NT2/D1 (cell line): ENCODE measurements around the gene DCANP1.

Source experiments
- DNase-seq: peaks from one replicate; pipeline ENCODE4 v3.0.0-alpha.2; 2011; ENCODE audit warnings: low read depth, low spot score
- H3K27me3 ChIP-seq: 2 replicates; pipeline ENCODE4 v1.6.0; 2011; ENCODE audit warnings: mild to moderate bottlenecking; ENCODE audit not compliant: insufficient read length, insufficient read depth
- H3K36me3 ChIP-seq: 2 replicates; pipeline ENCODE4 v1.6.1; 2011; ENCODE audit warnings: mild to moderate bottlenecking, low read length, mixed read lengths; ENCODE audit not compliant: insufficient read depth, insufficient read length
- H3K4me1 ChIP-seq: 2 replicates; pipeline ENCODE4 v1.5.1; 2011; ENCODE audit not compliant: insufficient read depth, insufficient read length
- H3K4me3 ChIP-seq: 2 replicates; pipeline ENCODE4 v1.5.1; 2011; ENCODE audit warnings: low read depth; ENCODE audit not compliant: insufficient read length
- H3K9ac ChIP-seq: 2 replicates; pipeline ENCODE4 v1.6.0; 2011; ENCODE audit warnings: low read depth; ENCODE audit not compliant: insufficient read length
- H3K9me3 ChIP-seq: 2 replicates; pipeline ENCODE4 v1.5.1; 2011; ENCODE audit warnings: mild to moderate bottlenecking, low read length; ENCODE audit not compliant: insufficient read depth
- SUZ12 ChIP-seq: IDR thresholded peaks from 2 replicates; pipeline ENCODE4 v1.6.1; 2011; ENCODE audit not compliant: insufficient read length, insufficient read depth; ENCODE audit errors: extremely low read depth
- YY1 ChIP-seq: IDR thresholded peaks from 2 replicates; pipeline ENCODE4 v1.6.1; 2011; ENCODE audit not compliant: insufficient read length, insufficient read depth
- ZNF274 ChIP-seq: IDR thresholded peaks from 2 replicates; pipeline ENCODE4 v1.6.1; 2011; ENCODE audit warnings: mild to moderate bottlenecking, low read depth, low read length

The DCANP1 gene

GRCh38 chr5:135448791-135449507 lies 1.8 kb upstream of the DCANP1 start:
- H3K9ac ChIP-seq, result no peak overlapping the region
- no peaks in the 10 kb centered on the region for H3K36me3 ChIP-seq
- TF ChIP-seq SUZ12 (no peak), ZNF274 (no peak), YY1 (no peak)
- DNase-seq, result no peak
- peaks cover 4% of the 10 kb centered on the region for H3K4me1 ChIP-seq
- peaks cover 17% of the 10 kb centered on the region for H3K27me3 ChIP-seq
- no peaks in the 10 kb centered on the region for H3K9me3 ChIP-seq
- H3K4me3 ChIP-seq, result no peak overlapping the region

- Histone ChIP-seq H3K9ac (no peak overlapping the region), H3K36me3 (no peaks in the 10 kb centered on the region), H3K4me1 (peaks cover 4% of the 10 kb centered on the region), H3K4me3 (no peak overlapping the region), H3K9me3 (no peaks in the 10 kb centered on the region), H3K27me3 (peaks cover 17% of the 10 kb centered on the region)
- no peak for TF ChIP-seq ZNF274
- no peak for TF ChIP-seq YY1
- no peak for TF ChIP-seq SUZ12
- DNase-seq, result peak; percentile 25
These were observed 1.1 kb upstream of the DCANP1 start for GRCh38 chr5:135448071-135448739.

- Histone ChIP-seq H3K9me3 (no peaks in the 10 kb centered on the region), H3K4me1 (peaks cover 7% of the 10 kb centered on the region), H3K4me3 (no peak overlapping the region), H3K9ac (no peak overlapping the region), H3K36me3 (no peaks in the 10 kb centered on the region), H3K27me3 (peaks cover 17% of the 10 kb centered on the region)
- no peak for TF ChIP-seq ZNF274
- no peak for TF ChIP-seq YY1
- TF ChIP-seq SUZ12, result no peak
- DNase-seq, result no peak
These were observed 533 bp downstream of the DCANP1 start for GRCh38 chr5:135446615-135447014.

GRCh38 chr5:135446206-135446605 lies 942 bp downstream of the DCANP1 start:
- H3K9me3 ChIP-seq, result no peaks in the 10 kb centered on the region

GRCh38 chr5:135445306-135445985 lies 1.7 kb downstream of the DCANP1 start:
- H3K9me3 ChIP-seq, result no peaks in the 10 kb centered on the region
- DNase-seq, result no peak
- no peak for TF ChIP-seq SUZ12
- no peak for TF ChIP-seq ZNF274
- TF ChIP-seq YY1, result no peak
- peaks cover 7% of the 10 kb centered on the region for H3K4me1 ChIP-seq
- H3K36me3 ChIP-seq, result no peaks in the 10 kb centered on the region
- peaks cover 17% of the 10 kb centered on the region for H3K27me3 ChIP-seq
- no peak overlapping the region for H3K9ac ChIP-seq
- no peak overlapping the region for H3K4me3 ChIP-seq

More at GRCh38 chr5:135446206-135446605, 942 bp downstream of the DCANP1 start:
- TF ChIP-seq SUZ12 (no peak), ZNF274 (no peak), YY1 (no peak)
- Histone ChIP-seq H3K9ac (no peak overlapping the region), H3K4me3 (no peak overlapping the region), H3K36me3 (no peaks in the 10 kb centered on the region), H3K4me1 (peaks cover 7% of the 10 kb centered on the region), H3K27me3 (peaks cover 17% of the 10 kb centered on the region)
- DNase-seq, result no peak

- Histone ChIP-seq H3K4me1 (peaks cover 7% of the 10 kb centered on the region), H3K36me3 (no peaks in the 10 kb centered on the region), H3K4me3 (no peak overlapping the region), H3K9ac (no peak overlapping the region), H3K27me3 (peaks cover 11% of the 10 kb centered on the region), H3K9me3 (no peaks in the 10 kb centered on the region)
- DNase-seq, result no peak
- TF ChIP-seq SUZ12 (no peak), ZNF274 (no peak)
These were observed 2.3 kb downstream of the DCANP1 start for GRCh38 chr5:135444881-135445280.

GRCh38 chr5:135444360-135444759 lies 2.8 kb downstream of the DCANP1 start:
- peaks cover 7% of the 10 kb centered on the region for H3K27me3 ChIP-seq
- DNase-seq, result no peak

More at GRCh38 chr5:135444360-135444759, 2.8 kb downstream of the DCANP1 start:
- no peaks in the 10 kb centered on the region for H3K9me3 ChIP-seq
- H3K4me1 ChIP-seq, result peaks cover 7% of the 10 kb centered on the region
- TF ChIP-seq ZNF274, result no peak
- no peak for TF ChIP-seq SUZ12
- no peak for TF ChIP-seq YY1
- no peaks in the 10 kb centered on the region for H3K36me3 ChIP-seq
- no peak overlapping the region for H3K9ac ChIP-seq
- H3K4me3 ChIP-seq, result no peak overlapping the region
